GM13977 (cell line): ENCODE data around the gene MARF1.
A peak's percentile ranks its signal among the peaks of the same experiment; 100 is the strongest.

ENCODE experiments used
- DNase-seq: peaks from one replicate; pipeline ENCODE4 v3.0.0; 2012; ENCODE audit warnings: low spot score
- CTCF ChIP-seq: IDR thresholded peaks from 2 replicates; pipeline ENCODE4 v1.5.1; 2012; ENCODE audit warnings: mild to moderate bottlenecking, control low read depth; ENCODE audit not compliant: insufficient read depth; ENCODE audit errors: extremely low read depth, missing control alignments
- in situ Hi-C: fragments of 300-500 bp; cut with MboI; formaldehyde crosslinking; loops from one replicate; pipeline ENCODE4 v1.12.0; 2022; ENCODE audit warnings: low sequenced_read_pairs, low pct_unique_long_range_greater_than_20kb, mixed read lengths, inconsistent platforms; ENCODE audit not compliant: unreplicated experiment

The MARF1 gene

GRCh38 chr16:15640966-15641365 is 2.0 kb downstream of the MARF1 start:
- in situ Hi-C loops: no loop called here
- TF ChIP-seq CTCF: no peak
- DNase-seq: no peak

- in situ Hi-C loops: no loop called here
- TF ChIP-seq CTCF: no peak
- no peak for DNase-seq
These were observed 3.8 kb downstream of the MARF1 start for GRCh38 chr16:15639061-15639568.

- no peak for TF ChIP-seq CTCF
- in situ Hi-C loops: no loop called here
- peak; percentile 61 for DNase-seq
These were observed 6.5 kb downstream of the MARF1 start for GRCh38 chr16:15636392-15636873.

- no peak for DNase-seq
- in situ Hi-C loops: no loop called here
- TF ChIP-seq CTCF: no peak
These were observed 7.0 kb downstream of the MARF1 start for GRCh38 chr16:15635926-15636325.

GRCh38 chr16:15631730-15632409 is 11.1 kb downstream of the MARF1 start:
- DNase-seq: no peak
- in situ Hi-C loops: no loop called here
- TF ChIP-seq CTCF: no peak

- no peak for DNase-seq
- no peak for TF ChIP-seq CTCF
- in situ Hi-C loops: no loop called here
These were observed 21.1 kb downstream of the MARF1 start for GRCh38 chr16:15621889-15622288.

- in situ Hi-C loops: no loop called here
- no peak for TF ChIP-seq CTCF
- DNase-seq: no peak
These were observed 21.5 kb downstream of the MARF1 start for GRCh38 chr16:15621456-15621855.
